HG03520 (cell line): ENCODE data around the gene COL6A2.
"Not testable (repeated sequence)": the region's sequence is repeated elsewhere in the genome, so short reads cannot be mapped to it uniquely, and the experiment has no call there.

ENCODE experiments used
- ATAC-seq: cut with Tn5 transposase; IDR thresholded peaks from one replicate; pipeline ENCODE4 v1.9.1; 2021; ENCODE audit warnings: mild to moderate bottlenecking, moderate library complexity; ENCODE audit not compliant: unreplicated experiment

The COL6A2 gene

GRCh38 chr21:46060596-46061061 lies 37.3 kb upstream of the COL6A2 start:
- no peak for ATAC-seq

GRCh38 chr21:46061063-46061462 lies 36.8 kb upstream of the COL6A2 start:
- no peak for ATAC-seq

- ATAC-seq = no peak
These were observed 36.4 kb upstream of the COL6A2 start for GRCh38 chr21:46061518-46061917.

- ATAC-seq = no peak
These were observed 36.0 kb upstream of the COL6A2 start for GRCh38 chr21:46061950-46062349.

- ATAC-seq = no peak
These were observed 35.3 kb upstream of the COL6A2 start for GRCh38 chr21:46062471-46063211.

GRCh38 chr21:46063227-46063626 lies 34.7 kb upstream of the COL6A2 start:
- ATAC-seq = no peak

- ATAC-seq = no peak
These were observed 33.9 kb upstream of the COL6A2 start for GRCh38 chr21:46063734-46064680.

GRCh38 chr21:46064870-46065214 lies 33.1 kb upstream of the COL6A2 start:
- no peak for ATAC-seq

- no peak for ATAC-seq
These were observed 32.5 kb upstream of the COL6A2 start for GRCh38 chr21:46065215-46065913.

- no peak for ATAC-seq
These were observed 31.9 kb upstream of the COL6A2 start for GRCh38 chr21:46065914-46066551.

GRCh38 chr21:46066591-46067331 lies 31.2 kb upstream of the COL6A2 start:
- ATAC-seq = no peak

GRCh38 chr21:46067505-46068201 lies 30.3 kb upstream of the COL6A2 start:
- ATAC-seq = no peak

- no peak for ATAC-seq
These were observed 29.3 kb upstream of the COL6A2 start for GRCh38 chr21:46068516-46069079.

GRCh38 chr21:46069166-46069565 lies 28.7 kb upstream of the COL6A2 start:
- no peak for ATAC-seq

GRCh38 chr21:46069719-46070279 lies 28.1 kb upstream of the COL6A2 start:
- ATAC-seq = no peak

GRCh38 chr21:46071082-46071481 lies 26.8 kb upstream of the COL6A2 start:
- no peak for ATAC-seq

GRCh38 chr21:46076724-46077123 lies 21.2 kb upstream of the COL6A2 start:
- not testable (repeated sequence) for ATAC-seq

GRCh38 chr21:46077674-46078101 lies 20.2 kb upstream of the COL6A2 start:
- no peak for ATAC-seq
